ENCODE data around the gene CELSR1.

- TF ChIP-seq CTCF (IDR thresholded peaks at IDR 0.05; ENCODE audit: low read depth, low read length, poor library complexity, severe bottlenecking), result no peak
- no peak for TF ChIP-seq EZH2phosphoT487 (IDR thresholded peaks at IDR 0.05; ENCODE audit: borderline replicate concordance, low read length)
Observed at GRCh38 chr22:46419754-46420571, 117.5 kb downstream of the CELSR1 start.

Measured in DOHH2 (cell line).